Brain microvascular endothelial cell (primary cell): ENCODE measurements around the gene PDGFC.
"Not testable (repeated sequence)": the region's sequence is repeated elsewhere in the genome, so short reads cannot be mapped to it uniquely, and the experiment has no call there.

Experiments used
- DNase-seq: peaks from one replicate; pipeline ENCODE4 v3.0.0-alpha.2; 2020
- H3K27ac ChIP-seq: fragments of 250-450 bp; sonication (Bioruptor Pico); 2 replicates; pipeline ENCODE4 v1.5.1; 2020; ENCODE audit warnings: mild to moderate bottlenecking, moderate library complexity
- H3K27me3 ChIP-seq: fragments of 250-450 bp; sonication (Bioruptor Pico); replicated peaks from 2 replicates; pipeline ENCODE4 v1.5.1; 2020; ENCODE audit warnings: mild to moderate bottlenecking
- H3K36me3 ChIP-seq: fragments of 250-450 bp; sonication (Bioruptor Pico); replicated peaks from 2 replicates; pipeline ENCODE4 v1.5.1; 2020; ENCODE audit warnings: mild to moderate bottlenecking
- H3K4me3 ChIP-seq: 2 replicates; pipeline ENCODE4 v1.5.1; 2011; ENCODE audit warnings: low read depth, mild to moderate bottlenecking, control low read depth, low read length, moderate library complexity
- CTCF ChIP-seq: IDR thresholded peaks from 2 replicates; pipeline ENCODE4 v1.5.1; 2011; ENCODE audit warnings: low read depth, mild to moderate bottlenecking, moderate library complexity, low read length, control low read depth, inconsistent platforms; ENCODE audit errors: missing control alignments
- in situ Hi-C: cut with HindIII; loops from 2 replicates; pipeline ENCODE4 v1.10.0; 2017; ENCODE audit warnings: low sequenced_read_pairs, low pct_ligation_motif_present

PDGFC gene

GRCh38 chr4:156875704-156876103 is 95.9 kb downstream of the PDGFC start:
- no peak for DNase-seq
- Histone ChIP-seq H3K27ac (no peak overlapping the region), H3K36me3 (no peaks in the 10 kb centered on the region), H3K27me3 (no peaks in the 10 kb centered on the region), H3K4me3 (no peak overlapping the region)
- in situ Hi-C loops, result no loop called here
- no peak for TF ChIP-seq CTCF

- no peaks in the 10 kb centered on the region for H3K27me3 ChIP-seq
- TF ChIP-seq CTCF, result no peak
- H3K27ac ChIP-seq, result no peak overlapping the region
- in situ Hi-C loops, result no loop called here
- DNase-seq, result no peak
- no peaks in the 10 kb centered on the region for H3K36me3 ChIP-seq
- no peak overlapping the region for H3K4me3 ChIP-seq
Measured at GRCh38 chr4:156875055-156875454, 96.5 kb downstream of the PDGFC start.

GRCh38 chr4:156873799-156874198 is 97.8 kb downstream of the PDGFC start:
- Histone ChIP-seq H3K27ac (no peak overlapping the region), H3K4me3 (no peak overlapping the region), H3K27me3 (no peaks in the 10 kb centered on the region), H3K36me3 (no peaks in the 10 kb centered on the region)
- no peak for TF ChIP-seq CTCF
- in situ Hi-C loops, result no loop called here
- no peak for DNase-seq

GRCh38 chr4:156870861-156871260 is 100.7 kb downstream of the PDGFC start:
- H3K4me3 ChIP-seq, result no peak overlapping the region
- TF ChIP-seq CTCF, result no peak
- in situ Hi-C loops, result no loop called here
- no peak for DNase-seq
- H3K36me3 ChIP-seq, result no peaks in the 10 kb centered on the region
- H3K27me3 ChIP-seq, result no peaks in the 10 kb centered on the region
- no peak overlapping the region for H3K27ac ChIP-seq

- TF ChIP-seq CTCF, result no peak
- Histone ChIP-seq H3K4me3 (no peak overlapping the region), H3K27ac (no peak overlapping the region), H3K27me3 (no peaks in the 10 kb centered on the region), H3K36me3 (no peaks in the 10 kb centered on the region)
- DNase-seq, result no peak
- in situ Hi-C loops, result no loop called here
Measured at GRCh38 chr4:156870131-156870530, 101.5 kb downstream of the PDGFC start.

GRCh38 chr4:156866088-156866487 is 105.5 kb downstream of the PDGFC start:
- DNase-seq, H3K27me3 ChIP-seq, H3K4me3 ChIP-seq, in situ Hi-C loops, H3K27ac ChIP-seq, H3K36me3 ChIP-seq: not testable (repeated sequence)
